ENCODE measurements around the gene GNA14. TPM values are rescaled to one million over a fixed set of nuclear protein-coding genes. Genes with fewer than 3 reads are reported as not detected.
"Not testable (repeated sequence)": the region's sequence is repeated elsewhere in the genome, so short reads cannot be mapped to it uniquely, and the experiment has no call there.

GNA14 gene
- total RNA-seq = not detected
- total RNA-seq (2013) = 0.06 TPM
- total RNA-seq = 0 to 0.11 (median 0) reads per million in 29 experiments

GRCh38 chr9:77648234-77649108 is at the start of gene GNA14:
TSS of gene GNA14 (minus strand) at chr9:77648322. CDS start at chr9:77647793, 529 bp downstream.
- peak within 1 kb of the TSS in 1 of 2 donors; percentile 69 for H3K4me3 ChIP-seq (ENCODE audit: control insufficient read depth in 1 of 2, extremely low read depth in 1 of 2, low read length in 1 of 2)
- Mint-ChIP-seq H3K36me3 (no peaks in the 10 kb centered on the region), H3K4me1 (peaks cover 17 to 25% (median 18%) of the 10 kb centered on the region in 3 donors), H3K9me3 (no peaks in the 10 kb centered on the region), H3K4me3 (peak within 1 kb of the TSS; percentile 34 to 76 (median 41)), H3K27ac (no peak within 1 kb of the TSS), H3K27me3 (peaks cover 37 to 46% of the 10 kb centered on the region in 2 donors)
- ChIA-PET CTCF (no interaction called here), POLR2A (no interaction called here)
- H3K27me3 ChIP-seq (replicated peaks in 1 of 2; ENCODE audit: control insufficient read depth in 2 of 2, extremely low read depth in 1 of 2, insufficient read depth in 2 of 2, low read length in 1 of 2) = peaks cover 4 to 31% of the 10 kb centered on the region in 2 experiments
- peaks cover 3 to 18% of the 10 kb centered on the region in 2 experiments for H3K4me1 ChIP-seq (ENCODE audit: control insufficient read depth in 1 of 2, extremely low read depth in 1 of 2, insufficient read depth in 2 of 2, low read length in 2 of 2)
- H3K9me3 ChIP-seq = no peaks in the 10 kb centered on the region
- ATAC-seq (replicated peaks in 1 of 4) (no peak), DNase-seq (no peak)
- H3K36me3 ChIP-seq (ENCODE audit: control insufficient read depth in 2 of 2, extremely low read depth in 1 of 2, insufficient read depth in 1 of 2, low read length in 1 of 2) = no peaks in the 10 kb centered on the region
- H3K27ac ChIP-seq (ENCODE audit: low read length) = no peak within 1 kb of the TSS
- WGBS (ENCODE audit: insufficient coverage) = 4% methylated on average over 40 of the region's 46 CpGs

- Histone ChIP-seq H3K4me1 (ENCODE audit: control insufficient read depth in 1 of 2, extremely low read depth in 1 of 2, insufficient read depth in 2 of 2, low read length in 2 of 2) (no peaks in the 10 kb centered on the region), H3K27me3 (replicated peaks in 1 of 2; ENCODE audit: control insufficient read depth in 2 of 2, extremely low read depth in 1 of 2, insufficient read depth in 2 of 2, low read length in 1 of 2) (peaks cover 0 to 4% of the 10 kb centered on the region in 2 experiments), H3K4me3 (ENCODE audit: control insufficient read depth in 1 of 2, extremely low read depth in 1 of 2, low read length in 1 of 2) (no peak overlapping the region), H3K27ac (ENCODE audit: low read length) (no peak overlapping the region), H3K36me3 (ENCODE audit: control insufficient read depth in 2 of 2, extremely low read depth in 1 of 2, insufficient read depth in 1 of 2, low read length in 1 of 2) (no peaks in the 10 kb centered on the region), H3K9me3 (no peaks in the 10 kb centered on the region)
- Mint-ChIP-seq H3K36me3 (no peaks in the 10 kb centered on the region), H3K27ac (no peak overlapping the region), H3K4me1 (no peaks in the 10 kb centered on the region), H3K9me3 (peaks cover 5 to 22% (median 6%) of the 10 kb centered on the region in 3 donors), H3K4me3 (no peak overlapping the region), H3K27me3 (peaks cover 2 to 8% of the 10 kb centered on the region in 2 donors)
- no peak for ATAC-seq (replicated peaks in 1 of 4)
- ChIA-PET POLR2A (no interaction called here), CTCF (no interaction called here)
- no peak for DNase-seq
- no CpG with 5 or more reads among the region's 1 CpG for WGBS (ENCODE audit: insufficient coverage)
Measured at GRCh38 chr9:77697238-77697984, 49.3 kb upstream of the GNA14 start.

GRCh38 chr9:77690723-77691122 is 42.6 kb upstream of the GNA14 start:
- H3K4me3 ChIP-seq (ENCODE audit: control insufficient read depth in 1 of 2, extremely low read depth in 1 of 2, low read length in 1 of 2); H3K4me1 Mint-ChIP-seq; H3K27ac ChIP-seq (ENCODE audit: low read length); ATAC-seq (replicated peaks in 1 of 4); H3K27ac Mint-ChIP-seq; H3K9me3 ChIP-seq; DNase-seq; CTCF ChIA-PET; H3K4me3 Mint-ChIP-seq; H3K4me1 ChIP-seq (ENCODE audit: control insufficient read depth in 1 of 2, extremely low read depth in 1 of 2, insufficient read depth in 2 of 2, low read length in 2 of 2); H3K36me3 ChIP-seq (ENCODE audit: control insufficient read depth in 2 of 2, extremely low read depth in 1 of 2, insufficient read depth in 1 of 2, low read length in 1 of 2); H3K27me3 ChIP-seq (replicated peaks in 1 of 2; ENCODE audit: control insufficient read depth in 2 of 2, extremely low read depth in 1 of 2, insufficient read depth in 2 of 2, low read length in 1 of 2); POLR2A ChIA-PET; H3K36me3 Mint-ChIP-seq: not testable (repeated sequence)
- 79% methylated on average over 3 of the region's 3 CpGs for WGBS (ENCODE audit: insufficient coverage)
- peaks cover 0 to 13% (median 8%) of the 10 kb centered on the region in 3 donors for H3K9me3 Mint-ChIP-seq
- peaks cover 7 to 18% of the 10 kb centered on the region in 2 donors for H3K27me3 Mint-ChIP-seq

GRCh38 chr9:77690119-77690518 is 42.0 kb upstream of the GNA14 start:
- ATAC-seq (replicated peaks in 1 of 4); H3K36me3 Mint-ChIP-seq; H3K4me1 ChIP-seq (ENCODE audit: control insufficient read depth in 1 of 2, extremely low read depth in 1 of 2, insufficient read depth in 2 of 2, low read length in 2 of 2); H3K4me3 ChIP-seq (ENCODE audit: control insufficient read depth in 1 of 2, extremely low read depth in 1 of 2, low read length in 1 of 2); DNase-seq; H3K9me3 ChIP-seq; H3K4me1 Mint-ChIP-seq; CTCF ChIA-PET; H3K4me3 Mint-ChIP-seq; H3K27me3 ChIP-seq (replicated peaks in 1 of 2; ENCODE audit: control insufficient read depth in 2 of 2, extremely low read depth in 1 of 2, insufficient read depth in 2 of 2, low read length in 1 of 2); H3K27ac Mint-ChIP-seq; POLR2A ChIA-PET; H3K27ac ChIP-seq (ENCODE audit: low read length); H3K36me3 ChIP-seq (ENCODE audit: control insufficient read depth in 2 of 2, extremely low read depth in 1 of 2, insufficient read depth in 1 of 2, low read length in 1 of 2): not testable (repeated sequence)
- WGBS (ENCODE audit: insufficient coverage) = 69% methylated on average over 2 of the region's 3 CpGs
- Mint-ChIP-seq H3K27me3 (peaks cover 7 to 18% of the 10 kb centered on the region in 2 donors), H3K9me3 (peaks cover 0 to 13% (median 8%) of the 10 kb centered on the region in 3 donors)

- H3K4me3 Mint-ChIP-seq; H3K27me3 ChIP-seq (replicated peaks in 1 of 2; ENCODE audit: control insufficient read depth in 2 of 2, extremely low read depth in 1 of 2, insufficient read depth in 2 of 2, low read length in 1 of 2); H3K36me3 ChIP-seq (ENCODE audit: control insufficient read depth in 2 of 2, extremely low read depth in 1 of 2, insufficient read depth in 1 of 2, low read length in 1 of 2); CTCF ChIA-PET; ATAC-seq (replicated peaks in 1 of 4); H3K36me3 Mint-ChIP-seq; H3K4me1 ChIP-seq (ENCODE audit: control insufficient read depth in 1 of 2, extremely low read depth in 1 of 2, insufficient read depth in 2 of 2, low read length in 2 of 2); H3K27ac ChIP-seq (ENCODE audit: low read length); POLR2A ChIA-PET; H3K27ac Mint-ChIP-seq; H3K4me1 Mint-ChIP-seq; H3K9me3 ChIP-seq; H3K9me3 Mint-ChIP-seq; H3K4me3 ChIP-seq (ENCODE audit: control insufficient read depth in 1 of 2, extremely low read depth in 1 of 2, low read length in 1 of 2); DNase-seq: not testable (repeated sequence)
- WGBS (ENCODE audit: insufficient coverage) = 78% methylated on average over 5 of the region's 11 CpGs
- H3K27me3 Mint-ChIP-seq = peaks cover 7 to 18% of the 10 kb centered on the region in 2 donors
Measured at GRCh38 chr9:77687737-77688136, 39.6 kb upstream of the GNA14 start.

GRCh38 chr9:77680581-77680980 is 32.5 kb upstream of the GNA14 start:
- Histone ChIP-seq H3K27me3 (replicated peaks in 1 of 2; ENCODE audit: control insufficient read depth in 2 of 2, extremely low read depth in 1 of 2, insufficient read depth in 2 of 2, low read length in 1 of 2) (no peaks in the 10 kb centered on the region), H3K36me3 (ENCODE audit: control insufficient read depth in 2 of 2, extremely low read depth in 1 of 2, insufficient read depth in 1 of 2, low read length in 1 of 2) (no peaks in the 10 kb centered on the region), H3K4me1 (ENCODE audit: control insufficient read depth in 1 of 2, extremely low read depth in 1 of 2, insufficient read depth in 2 of 2, low read length in 2 of 2) (no peaks in the 10 kb centered on the region), H3K27ac (ENCODE audit: low read length) (no peak overlapping the region), H3K4me3 (ENCODE audit: control insufficient read depth in 1 of 2, extremely low read depth in 1 of 2, low read length in 1 of 2) (no peak overlapping the region), H3K9me3 (no peaks in the 10 kb centered on the region)
- ChIA-PET POLR2A (no interaction called here), CTCF (no interaction called here)
- no peak for DNase-seq
- Mint-ChIP-seq H3K27ac (no peak overlapping the region), H3K9me3 (no peaks in the 10 kb centered on the region), H3K27me3 (no peaks in the 10 kb centered on the region), H3K4me1 (no peaks in the 10 kb centered on the region), H3K36me3 (no peaks in the 10 kb centered on the region), H3K4me3 (no peak overlapping the region)
- no peak for ATAC-seq (replicated peaks in 1 of 4)
- no CpG with 5 or more reads among the region's 5 CpGs for WGBS (ENCODE audit: insufficient coverage)
